Erythroblast (primary cell): Measurements from ENCODE around the gene MTR.

ENCODE experiments used
- GATA1 ChIP-seq: IDR thresholded peaks from 2 replicates; pipeline ENCODE4 v1.6.1; 2011; ENCODE audit warnings: low read depth, mild to moderate bottlenecking, control low read depth, low read length, moderate library complexity
- POLR2A ChIP-seq: IDR thresholded peaks from 2 replicates; pipeline ENCODE4 v1.6.1; 2011; ENCODE audit warnings: mild to moderate bottlenecking, low read length

DNA sequence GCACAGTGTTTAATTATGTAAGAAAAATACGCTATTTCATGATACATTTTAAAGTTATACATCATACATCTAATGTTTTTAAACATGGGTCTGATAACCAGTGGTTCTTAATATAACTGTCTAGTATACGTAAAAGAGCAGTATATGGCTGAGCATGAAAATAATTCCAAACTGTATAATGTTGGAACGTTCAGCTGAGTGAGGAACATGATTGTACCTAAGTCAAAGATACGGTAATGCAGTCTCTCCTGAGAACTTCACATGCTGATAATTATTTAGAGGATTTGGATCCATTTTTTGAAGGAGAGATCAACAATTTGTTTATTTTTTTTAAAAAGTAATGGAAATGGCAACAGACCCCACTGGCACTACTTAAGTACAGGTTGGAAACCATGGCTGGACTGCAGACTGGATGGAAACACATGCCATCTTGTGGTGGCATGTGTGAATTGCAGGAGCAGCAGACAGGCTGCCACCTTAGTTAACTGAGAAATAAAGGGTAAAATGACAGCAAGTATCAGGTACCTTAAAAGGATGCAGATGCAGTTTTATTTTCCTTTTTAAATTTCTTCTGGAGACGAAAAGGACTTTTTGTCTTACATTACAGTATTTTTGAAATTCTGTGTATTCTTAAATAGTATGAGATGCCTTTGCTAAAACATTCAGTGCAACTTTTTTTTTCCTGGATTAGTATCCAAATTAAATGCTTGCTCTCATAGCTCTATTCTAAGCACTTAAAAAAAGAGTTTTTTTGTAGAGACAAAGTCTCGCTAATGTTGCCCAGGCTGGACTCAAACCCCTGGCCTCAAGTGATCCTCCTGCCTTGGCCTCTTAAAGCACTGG lies 73.8 kb downstream of the MTR start:
- TF ChIP-seq POLR2A (no peak), GATA1 (no peak)
